GM12878 (cell line): ENCODE results near the gene ACAP1. TPM values are rescaled to one million over a fixed set of nuclear protein-coding genes. Genes with fewer than 3 reads are reported as not detected.

ENCODE experiments used
- ATAC-seq: fragments of 200-7000 bp; cut with Tn5 transposase; 3 replicates; pipeline ENCODE4 v1.9.1; 2020; ENCODE audit warnings: mild to moderate bottlenecking, moderate library complexity
- BruUV-seq: library from RNA; stranded (reverse); fragments of 400-500 nt; replicated peaks from 2 replicates; lab custom pipeline; 2021; lab: Mats Ljungman, UMichigan
- CTCF ChIA-PET: fragments of 300-600 bp; sonication (Branson Sonifier 250); formaldehyde crosslinking; extraction: SDS; loops from one replicate; lab custom pipeline; 2021; ENCODE audit warnings: inconsistent platforms; lab: Yijun Ruan, JAX
- POLR2A ChIA-PET: fragments of 350-600 bp; formaldehyde crosslinking; extraction: SDS; loops from one replicate; lab custom pipeline; 2021; ENCODE audit warnings: inconsistent platforms; lab: Charles Lee
- RAD21 ChIA-PET: fragments of 300-600 bp; sonication (Branson Sonifier 250); formaldehyde crosslinking; loops from one replicate; lab custom pipeline; 2023; ENCODE audit warnings: antibody characterized with exemption; ENCODE audit not compliant: unreplicated experiment; lab: Charles Lee
- SMC1A ChIA-PET: fragments of 300-600 bp; sonication (Branson Sonifier 250); formaldehyde crosslinking; loops from one replicate; lab custom pipeline; 2023; ENCODE audit not compliant: unreplicated experiment, uncharacterized antibody; lab: Charles Lee
- DNase-seq: peaks from one replicate; pipeline ENCODE4 v3.0.0-alpha.2; 2011; ENCODE audit warnings: low read depth, low spot score
- FAIRE-seq: peaks from 3 replicates; lab custom pipeline; 2011; peaks lifted over from hg19 to GRCh38; lab: Jason Lieb, UNC
- H2AFZ ChIP-seq: 2 replicates; pipeline ENCODE4 v1.6.0; 2011; ENCODE audit warnings: low read depth, low read length, control low read depth; ENCODE audit not compliant: control insufficient read depth
- H3K27ac ChIP-seq: 2 replicates; pipeline ENCODE4 v1.5.1; 2011; ENCODE audit warnings: control low read depth; ENCODE audit not compliant: control insufficient read depth, insufficient read depth
- H3K27me3 ChIP-seq, 2 experiments: replicated peaks in 1 of 2; 2 replicates each; pipeline versions ENCODE4 v1.6.0 to v1.6.1; 2011; ENCODE audit warnings: low read length in 1 of 2; ENCODE audit not compliant: control insufficient read depth in 2 of 2, insufficient read depth in 2 of 2
- H3K36me3 ChIP-seq, 2 experiments: 2 replicates each; pipeline ENCODE4 v1.5.1; 2011; ENCODE audit warnings: low read length in 1 of 2; ENCODE audit not compliant: control insufficient read depth in 2 of 2, insufficient read depth in 2 of 2
- H3K4me1 ChIP-seq: 2 replicates; pipeline ENCODE4 v1.6.1; 2011; ENCODE audit warnings: mild to moderate bottlenecking, low read length, moderate library complexity, mixed read lengths; ENCODE audit not compliant: control insufficient read depth, insufficient read depth
- H3K4me2 ChIP-seq: 2 replicates; pipeline ENCODE4 v1.6.0; 2011; ENCODE audit warnings: control low read depth; ENCODE audit not compliant: control insufficient read depth, insufficient read depth
- H3K4me3 ChIP-seq: fragments of 200-600 bp; sonication (generic); 2 replicates; pipeline ENCODE4 v1.5.1; 2016
- H3K79me2 ChIP-seq: 2 replicates; pipeline ENCODE4 v1.6.0; 2011; ENCODE audit warnings: low read length; ENCODE audit not compliant: control insufficient read depth, insufficient read depth
- H3K9ac ChIP-seq: 2 replicates; pipeline ENCODE4 v1.8.0; 2011; ENCODE audit warnings: low read length, control low read depth, mixed read lengths; ENCODE audit not compliant: control insufficient read depth, insufficient read depth
- H3K9me3 ChIP-seq: replicated peaks from 3 replicates; pipeline ENCODE4 v1.5.1; 2011; ENCODE audit warnings: mild to moderate bottlenecking, low read length; ENCODE audit not compliant: control insufficient read depth, insufficient read depth
- H4K20me1 ChIP-seq: 2 replicates; pipeline ENCODE4 v1.6.0; 2011; ENCODE audit not compliant: control insufficient read depth, insufficient read depth
- CREB1 ChIP-seq: IDR thresholded peaks from 2 replicates; pipeline ENCODE4 v1.6.1; 2012; ENCODE audit warnings: low read depth, mild to moderate bottlenecking, inconsistent platforms
- ESRRA ChIP-seq: IDR thresholded peaks from 2 replicates; pipeline ENCODE4 v1.6.1; 2012; ENCODE audit warnings: mild to moderate bottlenecking, low read length, improper control_type of control experiment
- GABPA ChIP-seq: IDR thresholded peaks from 2 replicates; pipeline ENCODE4 v1.6.1; 2014; ENCODE audit warnings: antibody characterized with exemption, low read depth, mild to moderate bottlenecking, inconsistent platforms
- HCFC1 ChIP-seq: fragments of 150-350 bp; IDR thresholded peaks from 2 replicates; pipeline ENCODE4 v1.6.1; 2014; ENCODE audit warnings: low read length
- IKZF1 ChIP-seq: fragments of 450-650 bp; conservative IDR thresholded peaks from 2 replicates; pipeline ENCODE4 v1.6.1; 2017; ENCODE audit warnings: antibody characterized with exemption, mild to moderate bottlenecking
- KAT2A ChIP-seq: conservative IDR thresholded peaks from 2 replicates; pipeline ENCODE4 v1.6.1; 2011; ENCODE audit warnings: low read depth, low read length; ENCODE audit not compliant: control insufficient read depth
- MAX ChIP-seq: IDR thresholded peaks from 2 replicates; pipeline ENCODE4 v1.6.1; 2012; ENCODE audit warnings: low read depth, low read length, improper control_type of control experiment
- NR2C1 ChIP-seq: fragments of 450-650 bp; IDR thresholded peaks from 2 replicates; pipeline ENCODE4 v1.6.1; 2017; ENCODE audit warnings: antibody characterized with exemption, mild to moderate bottlenecking, moderate library complexity
- PAX8 ChIP-seq: fragments of 450-650 bp; IDR thresholded peaks from 2 replicates; pipeline ENCODE4 v1.6.1; 2017; ENCODE audit warnings: mild to moderate bottlenecking, moderate library complexity
- PRDM15 ChIP-seq: fragments of 450-650 bp; formaldehyde crosslinking; IDR thresholded peaks from 2 replicates; pipeline ENCODE4 v1.4.0; 2020; ENCODE audit warnings: mild to moderate bottlenecking, moderate library complexity
- RB1 ChIP-seq: fragments of 450-650 bp; formaldehyde crosslinking; IDR thresholded peaks from 2 replicates; pipeline ENCODE4 v1.6.1; 2017; ENCODE audit warnings: mild to moderate bottlenecking, borderline replicate concordance
- SPI1 ChIP-seq: IDR thresholded peaks from 2 replicates; pipeline ENCODE4 v1.6.1; 2011; ENCODE audit warnings: low read depth, mild to moderate bottlenecking, low read length, moderate library complexity, borderline replicate concordance; ENCODE audit not compliant: insufficient read depth
- STAT3 ChIP-seq: IDR thresholded peaks from 2 replicates; pipeline ENCODE4 v1.6.1; 2011; ENCODE audit warnings: low read depth, low read length, improper control_type of control experiment
- TARDBP ChIP-seq: IDR thresholded peaks from 2 replicates; pipeline ENCODE4 v1.6.1; 2016; ENCODE audit warnings: borderline replicate concordance
- YBX1 ChIP-seq: fragments of 450-650 bp; IDR thresholded peaks from 2 replicates; pipeline ENCODE4 v1.6.1; 2016; ENCODE audit warnings: antibody characterized with exemption
- ZBTB11 ChIP-seq: fragments of 450-650 bp; formaldehyde crosslinking; IDR thresholded peaks from 2 replicates; pipeline ENCODE4 v1.5.0; 2022; ENCODE audit warnings: mild to moderate bottlenecking, missing genetic modification characterization
- ZNF622 ChIP-seq: fragments of 450-650 bp; IDR thresholded peaks from 2 replicates; pipeline ENCODE4 v1.6.1; 2017; ENCODE audit warnings: mild to moderate bottlenecking, inconsistent platforms
- WGBS: methylation state at CpG from one replicate; pipeline ENCODE4 v1.1.6; 2016; ENCODE audit warnings: low lambda C conversion rate; ENCODE audit not compliant: insufficient replicate concordance, insufficient coverage; ENCODE audit errors: missing lambda C conversion rate; 5-methylcytosine and 5-hydroxymethylcytosine counted together
- in situ Hi-C: fragments of 300-500 bp; cut with MboI; formaldehyde crosslinking; loops from 9 replicates; pipeline ENCODE4 v1.14.3; 2018; ENCODE audit warnings: mixed read lengths
- intact Hi-C: fragments of 100-400 bp; cut with micrococcal nuclease; formaldehyde crosslinking; loops from one replicate; pipeline ENCODE4 v1.14.2; 2022; ENCODE audit not compliant: unreplicated experiment
- polyA plus RNA-seq, 11 experiments: library from polyadenylated mRNA; depleted of rRNA in 4 of 11; unstranded in 6 of 11; stranded (reverse) in 5 of 11; fragments of >200 nt; fragmentation: Nextera tagmentation in 4 of 11; fragmentation: Illumina TruSeq in 1 of 11; extraction: Ambion mirVana in 4 of 11; extraction: Trizol in 1 of 11; gene quantifications; 1 replicate in 1 of 11; 2 replicates in 10 of 11; pipeline versions ENCODE4 v1.2.1 to v1.2.3, GENCODE V29; 2011 to 2016; ENCODE audit warnings: inconsistent platforms in 2 of 11, missing spikeins in 2 of 11, low read depth in 1 of 11
- total RNA-seq, 4 experiments: library from RNA; depleted of rRNA in 3 of 4; stranded (reverse); fragments of >200 nt in 3 of 4; fragmentation: Illumina TruSeq in 1 of 4; extraction: Trizol in 1 of 4; gene quantifications; 2 replicates each; pipeline versions ENCODE4 v1.2.1 to v1.2.3, GENCODE V29; 2013 to 2021

The ACAP1 gene
- total and polyA plus RNA-seq, 10 of the 15 experiments (the other 5 are each of a cell fraction or from before 2014, with no cell fraction given), result 5.7 to 245 (median 118) TPM

- TF ChIP-seq SPI1, result no peak
- TF ChIP-seq KAT2A, result no peak
- no peak for TF ChIP-seq CREB1
- TF ChIP-seq PRDM15 (CRISPR knock-in tag), result no peak
- TF ChIP-seq GABPA, result no peak
Measured at GRCh38 chr17:7379134-7379533, 42.8 kb downstream of the ACAP1 start (continued).

- ATAC-seq, result no peak
- no peak for FAIRE-seq
- Histone ChIP-seq H3K4me2 (no peak overlapping the region), H3K4me1 (peaks cover 8% of the 10 kb centered on the region; the same call in 1 of the 2 replicates), H3K4me3 (no peak overlapping the region), H3K9me3 (peaks cover 3% of the 10 kb centered on the region; the same call in 2 of the 3 replicates), H4K20me1 (no peaks in the 10 kb centered on the region), H2AFZ (no peak overlapping the region), H3K36me3 (no peaks in the 10 kb centered on the region), H3K27ac (no peak overlapping the region), H3K79me2 (no peaks in the 10 kb centered on the region), H3K9ac (no peak overlapping the region), H3K27me3 (peaks cover 4 to 5% of the 10 kb centered on the region in 2 experiments; a peak in 3 of 4 replicates)
- intact Hi-C loops (no loop called here), in situ Hi-C loops (no loop called here)
- ChIA-PET POLR2A (interaction anchor here (0.6 kb wide), 1 partner anchor 225 kb away, joined by 3 read pairs; no protein-coding TSS in a partner anchor), CTCF (no interaction called here), SMC1A (no interaction called here), RAD21 (no interaction called here)
- no TSS peak for BruUV-seq
- DNase-seq, result no peak
- WGBS, result 68% methylated on average over 7 of the region's 7 CpGs
- no peak for TF ChIP-seq YBX1
- no peak for TF ChIP-seq ZNF622
- TF ChIP-seq ESRRA, result no peak
- no peak for TF ChIP-seq HCFC1
- TF ChIP-seq NR2C1, result no peak
- TF ChIP-seq PAX8, result no peak
- TF ChIP-seq CREB1, result no peak
- TF ChIP-seq RB1, result no peak
- no peak for TF ChIP-seq MAX
- no peak for TF ChIP-seq IKZF1
- no peak for TF ChIP-seq STAT3
- TF ChIP-seq TARDBP, result no peak
- no peak for TF ChIP-seq ZBTB11 (CRISPR knock-in tag)
Measured at GRCh38 chr17:7380321-7380720, 44.0 kb downstream of the ACAP1 start.
